Measurements from ENCODE around the gene MEOX1. TPM values are rescaled to one million over a fixed set of nuclear protein-coding genes. Genes with fewer than 3 reads are reported as not detected.

Gene MEOX1
- total and polyA plus RNA-seq, 2 of the 13 experiments (the other 11 are each of a cell fraction or from before 2014, with no cell fraction given) = not detected

DNA sequence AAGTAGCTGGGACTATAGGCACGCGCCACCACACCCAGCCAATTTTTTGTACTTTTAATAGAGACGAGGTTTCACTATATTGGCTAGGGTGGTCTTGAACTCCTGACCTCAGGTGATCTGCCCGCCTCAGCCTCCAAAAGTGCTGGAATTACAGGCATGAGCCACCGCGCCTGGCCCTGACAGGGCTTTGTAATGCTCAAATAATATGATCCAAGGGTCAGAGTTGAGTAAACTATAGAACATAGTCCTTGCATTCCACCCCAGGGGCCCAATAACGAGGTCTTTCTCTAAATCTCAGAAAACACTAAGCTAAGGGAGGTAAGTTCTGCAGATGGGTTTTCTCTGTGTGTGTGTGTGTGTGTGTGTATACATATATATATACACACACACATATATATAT is 5.8 kb upstream of the MEOX1 start (continued):
- TF ChIP-seq NFIC (IDR thresholded peaks at IDR 0.05; ENCODE audit: low read length) = peak; percentile 29; the same call in 1 of the 2 replicates
- TF ChIP-seq SP5 (CRISPR knock-in tag; IDR thresholded peaks at IDR 0.05; ENCODE audit: borderline replicate concordance, low read depth) = 0 out of 2 replicates have a peak, but pooled peaks have one; percentile 38
- no peak for TF ChIP-seq MTA3 (CRISPR knock-in tag; IDR thresholded peaks at IDR 0.05)
- TF ChIP-seq, protein P1, sequence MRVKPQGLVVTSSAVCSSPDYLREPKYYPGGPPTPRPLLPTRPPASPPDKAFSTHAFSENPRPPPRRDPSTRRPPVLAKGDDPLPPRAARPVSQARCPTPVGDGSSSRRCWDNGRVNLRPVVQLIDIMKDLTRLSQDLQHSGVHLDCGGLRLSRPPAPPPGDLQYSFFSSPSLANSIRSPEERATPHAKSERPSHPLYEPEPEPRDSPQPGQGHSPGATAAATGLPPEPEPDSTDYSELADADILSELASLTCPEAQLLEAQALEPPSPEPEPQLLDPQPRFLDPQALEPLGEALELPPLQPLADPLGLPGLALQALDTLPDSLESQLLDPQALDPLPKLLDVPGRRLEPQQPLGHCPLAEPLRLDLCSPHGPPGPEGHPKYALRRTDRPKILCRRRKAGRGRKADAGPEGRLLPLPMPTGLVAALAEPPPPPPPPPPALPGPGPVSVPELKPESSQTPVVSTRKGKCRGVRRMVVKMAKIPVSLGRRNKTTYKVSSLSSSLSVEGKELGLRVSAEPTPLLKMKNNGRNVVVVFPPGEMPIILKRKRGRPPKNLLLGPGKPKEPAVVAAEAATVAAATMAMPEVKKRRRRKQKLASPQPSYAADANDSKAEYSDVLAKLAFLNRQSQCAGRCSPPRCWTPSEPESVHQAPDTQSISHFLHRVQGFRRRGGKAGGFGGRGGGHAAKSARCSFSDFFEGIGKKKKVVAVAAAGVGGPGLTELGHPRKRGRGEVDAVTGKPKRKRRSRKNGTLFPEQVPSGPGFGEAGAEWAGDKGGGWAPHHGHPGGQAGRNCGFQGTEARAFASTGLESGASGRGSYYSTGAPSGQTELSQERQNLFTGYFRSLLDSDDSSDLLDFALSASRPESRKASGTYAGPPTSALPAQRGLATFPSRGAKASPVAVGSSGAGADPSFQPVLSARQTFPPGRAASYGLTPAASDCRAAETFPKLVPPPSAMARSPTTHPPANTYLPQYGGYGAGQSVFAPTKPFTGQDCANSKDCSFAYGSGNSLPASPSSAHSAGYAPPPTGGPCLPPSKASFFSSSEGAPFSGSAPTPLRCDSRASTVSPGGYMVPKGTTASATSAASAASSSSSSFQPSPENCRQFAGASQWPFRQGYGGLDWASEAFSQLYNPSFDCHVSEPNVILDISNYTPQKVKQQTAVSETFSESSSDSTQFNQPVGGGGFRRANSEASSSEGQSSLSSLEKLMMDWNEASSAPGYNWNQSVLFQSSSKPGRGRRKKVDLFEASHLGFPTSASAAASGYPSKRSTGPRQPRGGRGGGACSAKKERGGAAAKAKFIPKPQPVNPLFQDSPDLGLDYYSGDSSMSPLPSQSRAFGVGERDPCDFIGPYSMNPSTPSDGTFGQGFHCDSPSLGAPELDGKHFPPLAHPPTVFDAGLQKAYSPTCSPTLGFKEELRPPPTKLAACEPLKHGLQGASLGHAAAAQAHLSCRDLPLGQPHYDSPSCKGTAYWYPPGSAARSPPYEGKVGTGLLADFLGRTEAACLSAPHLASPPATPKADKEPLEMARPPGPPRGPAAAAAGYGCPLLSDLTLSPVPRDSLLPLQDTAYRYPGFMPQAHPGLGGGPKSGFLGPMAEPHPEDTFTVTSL (CRISPR knock-in tag; IDR thresholded peaks at IDR 0.05; ENCODE audit: borderline replicate concordance) = peak; percentile 64; the same call in 1 of the 2 replicates
- TF ChIP-seq BHLHE40 (IDR thresholded peaks at IDR 0.05; ENCODE audit: low read length) = peak; percentile 44; the same call in 1 of the 2 replicates
- TF ChIP-seq, protein P2, sequence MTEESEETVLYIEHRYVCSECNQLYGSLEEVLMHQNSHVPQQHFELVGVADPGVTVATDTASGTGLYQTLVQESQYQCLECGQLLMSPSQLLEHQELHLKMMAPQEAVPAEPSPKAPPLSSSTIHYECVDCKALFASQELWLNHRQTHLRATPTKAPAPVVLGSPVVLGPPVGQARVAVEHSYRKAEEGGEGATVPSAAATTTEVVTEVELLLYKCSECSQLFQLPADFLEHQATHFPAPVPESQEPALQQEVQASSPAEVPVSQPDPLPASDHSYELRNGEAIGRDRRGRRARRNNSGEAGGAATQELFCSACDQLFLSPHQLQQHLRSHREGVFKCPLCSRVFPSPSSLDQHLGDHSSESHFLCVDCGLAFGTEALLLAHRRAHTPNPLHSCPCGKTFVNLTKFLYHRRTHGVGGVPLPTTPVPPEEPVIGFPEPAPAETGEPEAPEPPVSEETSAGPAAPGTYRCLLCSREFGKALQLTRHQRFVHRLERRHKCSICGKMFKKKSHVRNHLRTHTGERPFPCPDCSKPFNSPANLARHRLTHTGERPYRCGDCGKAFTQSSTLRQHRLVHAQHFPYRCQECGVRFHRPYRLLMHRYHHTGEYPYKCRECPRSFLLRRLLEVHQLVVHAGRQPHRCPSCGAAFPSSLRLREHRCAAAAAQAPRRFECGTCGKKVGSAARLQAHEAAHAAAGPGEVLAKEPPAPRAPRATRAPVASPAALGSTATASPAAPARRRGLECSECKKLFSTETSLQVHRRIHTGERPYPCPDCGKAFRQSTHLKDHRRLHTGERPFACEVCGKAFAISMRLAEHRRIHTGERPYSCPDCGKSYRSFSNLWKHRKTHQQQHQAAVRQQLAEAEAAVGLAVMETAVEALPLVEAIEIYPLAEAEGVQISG (CRISPR knock-in tag; IDR thresholded peaks at IDR 0.05) = 0 out of 2 replicates have a peak, but pooled peaks have one; percentile 54
- TF ChIP-seq SOX6 (IDR thresholded peaks at IDR 0.05) = no peak
- TF ChIP-seq SOX6 (CRISPR knock-in tag; IDR thresholded peaks at IDR 0.05) = peak; percentile 93
- no peak for TF ChIP-seq RBM22 (optimal IDR thresholded peaks at IDR 0.05; ENCODE audit: low read length)
- peak; percentile 48; the same call in 1 of the 2 replicates for TF ChIP-seq ZNF670 (CRISPR knock-in tag; IDR thresholded peaks at IDR 0.05; ENCODE audit: borderline replicate concordance)
- TF ChIP-seq NCOA2 (CRISPR knock-in tag; IDR thresholded peaks at IDR 0.05) = peak; percentile 79
- peak; percentile 80 to 84; a peak in 3 of 4 replicates for TF ChIP-seq NR2F1 (CRISPR knock-in tag; IDR thresholded peaks at IDR 0.05)
- peak; percentile 74 for TF ChIP-seq PITX1 (CRISPR knock-in tag; IDR thresholded peaks at IDR 0.05)
- no peak for TF ChIP-seq FOXA1 (IDR thresholded peaks at IDR 0.05)
- TF ChIP-seq FOXA1 (CRISPR knock-in tag; IDR thresholded peaks at IDR 0.05) = peak; percentile 55
- TF ChIP-seq SOX13 (IDR thresholded peaks at IDR 0.05) = peak; percentile 71
- TF ChIP-seq SOX13 (CRISPR knock-in tag; conservative IDR thresholded peaks at IDR 0.05 in 1 of 2, IDR thresholded peaks at IDR 0.05 in 1 of 2) = peak in 1 of 2 experiments; percentile 91; a peak in 2 of 4 replicates
- TF ChIP-seq, protein P3, sequence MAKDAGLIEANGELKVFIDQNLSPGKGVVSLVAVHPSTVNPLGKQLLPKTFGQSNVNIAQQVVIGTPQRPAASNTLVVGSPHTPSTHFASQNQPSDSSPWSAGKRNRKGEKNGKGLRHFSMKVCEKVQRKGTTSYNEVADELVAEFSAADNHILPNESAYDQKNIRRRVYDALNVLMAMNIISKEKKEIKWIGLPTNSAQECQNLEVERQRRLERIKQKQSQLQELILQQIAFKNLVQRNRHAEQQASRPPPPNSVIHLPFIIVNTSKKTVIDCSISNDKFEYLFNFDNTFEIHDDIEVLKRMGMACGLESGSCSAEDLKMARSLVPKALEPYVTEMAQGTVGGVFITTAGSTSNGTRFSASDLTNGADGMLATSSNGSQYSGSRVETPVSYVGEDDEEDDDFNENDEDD (CRISPR knock-in tag; IDR thresholded peaks at IDR 0.05; ENCODE audit: borderline replicate concordance) = peak; percentile 36; the same call in 1 of the 2 replicates
- peak; percentile 79; the same call in 1 of the 2 replicates for TF ChIP-seq RXRB (CRISPR knock-in tag; IDR thresholded peaks at IDR 0.05; ENCODE audit: borderline replicate concordance)
- no peak for TF ChIP-seq ZNF879 (CRISPR knock-in tag; IDR thresholded peaks at IDR 0.05)
- TF ChIP-seq KMT2A (CRISPR knock-in tag; IDR thresholded peaks at IDR 0.05) = no peak
- peak; percentile 35; the same call in 1 of the 2 replicates for TF ChIP-seq KDM2A (CRISPR knock-in tag; IDR thresholded peaks at IDR 0.05; ENCODE audit: borderline replicate concordance, low read depth)
- no peak for TF ChIP-seq WIZ (CRISPR knock-in tag; IDR thresholded peaks at IDR 0.05)
